ENCODE data around the gene GAPDH. TPM values are rescaled to one million over a fixed set of nuclear protein-coding genes. Genes with fewer than 3 reads are reported as not detected.
A peak's percentile ranks its signal among the peaks of the same experiment; 100 is the strongest.

Gene GAPDH
- total RNA-seq, 1 experiment from 2014 or later, result 4,276 TPM

- TF ChIP-seq CTCF (IDR thresholded peaks at IDR 0.05) (no peak), ZNF425 (CRISPR knock-in tag; conservative IDR thresholded peaks at IDR 0.05) (no peak), ZNF317 (CRISPR knock-in tag; IDR thresholded peaks at IDR 0.05; ENCODE audit: borderline replicate concordance, low read depth) (no peak), MYBL2 (CRISPR knock-in tag; IDR thresholded peaks at IDR 0.05) (peak; percentile 50; the same call in 1 of the 2 replicates), ZNF512 (CRISPR knock-in tag; IDR thresholded peaks at IDR 0.05; ENCODE audit: borderline replicate concordance) (no peak), TP53 (CRISPR knock-in tag; IDR thresholded peaks at IDR 0.05) (no peak), ZNF263 (CRISPR knock-in tag; IDR thresholded peaks at IDR 0.05; ENCODE audit: low read depth) (0 out of 2 replicates have a peak, but pooled peaks have one; percentile 16), ZBTB43 (CRISPR knock-in tag; IDR thresholded peaks at IDR 0.05) (no peak), FOXP1 (CRISPR knock-in tag; IDR thresholded peaks at IDR 0.05; ENCODE audit: borderline replicate concordance) (peak; percentile 25; the same call in 1 of the 2 replicates), USF1 (CRISPR knock-in tag; IDR thresholded peaks at IDR 0.05) (no peak), GRHL2 (CRISPR knock-in tag; IDR thresholded peaks at IDR 0.05; ENCODE audit: insufficient replicate concordance, severe bottlenecking) (no peak), ZNF396 (CRISPR knock-in tag; IDR thresholded peaks at IDR 0.05; ENCODE audit: borderline replicate concordance) (no peak), NFE2L1 (CRISPR knock-in tag; IDR thresholded peaks at IDR 0.05) (no peak), NR1H2 (CRISPR knock-in tag; IDR thresholded peaks at IDR 0.05) (no peak), MAX (CRISPR knock-in tag; IDR thresholded peaks at IDR 0.05) (peak; percentile 78), STAT6 (CRISPR knock-in tag; conservative IDR thresholded peaks at IDR 0.05; ENCODE audit: low read depth) (no peak), NFATC4 (CRISPR knock-in tag; IDR thresholded peaks at IDR 0.05) (no peak), E2F5 (CRISPR knock-in tag; IDR thresholded peaks at IDR 0.05) (no peak), ZNF416 (CRISPR knock-in tag; IDR thresholded peaks at IDR 0.05) (no peak; the same call in 1 of the 2 replicates), OVOL2 (CRISPR knock-in tag; IDR thresholded peaks at IDR 0.05; ENCODE audit: borderline replicate concordance) (no peak), SMAD4 (CRISPR knock-in tag; IDR thresholded peaks at IDR 0.05) (no peak), JAZF1 (CRISPR knock-in tag; IDR thresholded peaks at IDR 0.05) (no peak), PREB (CRISPR knock-in tag; IDR thresholded peaks at IDR 0.05; ENCODE audit: borderline replicate concordance) (no peak), ATF1 (CRISPR knock-in tag; IDR thresholded peaks at IDR 0.05) (0 out of 2 replicates have a peak, but pooled peaks have one; percentile 17), CREB1 (CRISPR knock-in tag; IDR thresholded peaks at IDR 0.05) (no peak), JUN (CRISPR knock-in tag; IDR thresholded peaks at IDR 0.05) (0 out of 2 replicates have a peak, but pooled peaks have one; percentile 41)
These were observed at the start of gene GAPDH (continued) for GRCh38 chr12:6533923-6534694.
